GM12878 (cell line): Measurements from ENCODE around the gene UBE2O. TPM values are rescaled to one million over a fixed set of nuclear protein-coding genes. Genes with fewer than 3 reads are reported as not detected.

Experiments used
- ATAC-seq: fragments of 200-7000 bp; cut with Tn5 transposase; 3 replicates; pipeline ENCODE4 v1.9.1; 2020; ENCODE audit warnings: mild to moderate bottlenecking, moderate library complexity
- BruUV-seq: library from RNA; stranded (reverse); fragments of 400-500 nt; replicated peaks from 2 replicates; lab custom pipeline; 2021; lab: Mats Ljungman, UMichigan
- CTCF ChIA-PET: fragments of 300-600 bp; sonication (Branson Sonifier 250); formaldehyde crosslinking; extraction: SDS; loops from one replicate; lab custom pipeline; 2021; ENCODE audit warnings: inconsistent platforms; lab: Yijun Ruan, JAX
- POLR2A ChIA-PET: fragments of 350-600 bp; formaldehyde crosslinking; extraction: SDS; loops from one replicate; lab custom pipeline; 2021; ENCODE audit warnings: inconsistent platforms; lab: Charles Lee
- RAD21 ChIA-PET: fragments of 300-600 bp; sonication (Branson Sonifier 250); formaldehyde crosslinking; loops from one replicate; lab custom pipeline; 2023; ENCODE audit warnings: antibody characterized with exemption; ENCODE audit not compliant: unreplicated experiment; lab: Charles Lee
- SMC1A ChIA-PET: fragments of 300-600 bp; sonication (Branson Sonifier 250); formaldehyde crosslinking; loops from one replicate; lab custom pipeline; 2023; ENCODE audit not compliant: unreplicated experiment, uncharacterized antibody; lab: Charles Lee
- DNase-seq: peaks from one replicate; pipeline ENCODE4 v3.0.0-alpha.2; 2011; ENCODE audit warnings: low read depth, low spot score
- FAIRE-seq: peaks from 3 replicates; lab custom pipeline; 2011; peaks lifted over from hg19 to GRCh38; lab: Jason Lieb, UNC
- H2AFZ ChIP-seq: 2 replicates; pipeline ENCODE4 v1.6.0; 2011; ENCODE audit warnings: low read depth, low read length, control low read depth; ENCODE audit not compliant: control insufficient read depth
- H3K27ac ChIP-seq: 2 replicates; pipeline ENCODE4 v1.5.1; 2011; ENCODE audit warnings: control low read depth; ENCODE audit not compliant: control insufficient read depth, insufficient read depth
- H3K27me3 ChIP-seq, 2 experiments: replicated peaks in 1 of 2; 2 replicates each; pipeline versions ENCODE4 v1.6.0 to v1.6.1; 2011; ENCODE audit warnings: low read length in 1 of 2; ENCODE audit not compliant: control insufficient read depth in 2 of 2, insufficient read depth in 2 of 2
- H3K36me3 ChIP-seq, 2 experiments: 2 replicates each; pipeline ENCODE4 v1.5.1; 2011; ENCODE audit warnings: low read length in 1 of 2; ENCODE audit not compliant: control insufficient read depth in 2 of 2, insufficient read depth in 2 of 2
- H3K4me1 ChIP-seq: 2 replicates; pipeline ENCODE4 v1.6.1; 2011; ENCODE audit warnings: mild to moderate bottlenecking, low read length, moderate library complexity, mixed read lengths; ENCODE audit not compliant: control insufficient read depth, insufficient read depth
- H3K4me2 ChIP-seq: 2 replicates; pipeline ENCODE4 v1.6.0; 2011; ENCODE audit warnings: control low read depth; ENCODE audit not compliant: control insufficient read depth, insufficient read depth
- H3K4me3 ChIP-seq: fragments of 200-600 bp; sonication (generic); 2 replicates; pipeline ENCODE4 v1.5.1; 2016
- H3K79me2 ChIP-seq: 2 replicates; pipeline ENCODE4 v1.6.0; 2011; ENCODE audit warnings: low read length; ENCODE audit not compliant: control insufficient read depth, insufficient read depth
- H3K9ac ChIP-seq: 2 replicates; pipeline ENCODE4 v1.8.0; 2011; ENCODE audit warnings: low read length, control low read depth, mixed read lengths; ENCODE audit not compliant: control insufficient read depth, insufficient read depth
- H3K9me3 ChIP-seq: replicated peaks from 3 replicates; pipeline ENCODE4 v1.5.1; 2011; ENCODE audit warnings: mild to moderate bottlenecking, low read length; ENCODE audit not compliant: control insufficient read depth, insufficient read depth
- H4K20me1 ChIP-seq: 2 replicates; pipeline ENCODE4 v1.6.0; 2011; ENCODE audit not compliant: control insufficient read depth, insufficient read depth
- HDAC2 ChIP-seq: fragments of 200-600 bp; sonication (generic); IDR thresholded peaks from 2 replicates; pipeline ENCODE4 v1.6.1; 2017
- TARDBP ChIP-seq: IDR thresholded peaks from 2 replicates; pipeline ENCODE4 v1.6.1; 2016; ENCODE audit warnings: borderline replicate concordance
- TBL1XR1 ChIP-seq: IDR thresholded peaks from 2 replicates; pipeline ENCODE4 v1.6.1; 2012; ENCODE audit warnings: low read depth, low read length, improper control_type of control experiment
- TCF3 ChIP-seq: IDR thresholded peaks from 2 replicates; pipeline ENCODE4 v1.6.1; 2012; ENCODE audit warnings: low read depth, mild to moderate bottlenecking, low read length, borderline replicate concordance; ENCODE audit not compliant: insufficient read depth
- WRNIP1 ChIP-seq: IDR thresholded peaks from 2 replicates; pipeline ENCODE4 v1.6.1; 2011; ENCODE audit warnings: low read depth, low read length, improper control_type of control experiment, borderline replicate concordance
- ZBTB33 ChIP-seq: fragments of 450-650 bp; IDR thresholded peaks from 2 replicates; pipeline ENCODE4 v1.6.1; 2017; ENCODE audit warnings: mild to moderate bottlenecking
- ZNF592 ChIP-seq: fragments of 450-650 bp; IDR thresholded peaks from 2 replicates; pipeline ENCODE4 v1.6.1; 2017; ENCODE audit warnings: mild to moderate bottlenecking, moderate library complexity
- WGBS: methylation state at CpG from one replicate; pipeline ENCODE4 v1.1.6; 2016; ENCODE audit warnings: low lambda C conversion rate; ENCODE audit not compliant: insufficient replicate concordance, insufficient coverage; ENCODE audit errors: missing lambda C conversion rate; 5-methylcytosine and 5-hydroxymethylcytosine counted together
- in situ Hi-C: fragments of 300-500 bp; cut with MboI; formaldehyde crosslinking; loops from 9 replicates; pipeline ENCODE4 v1.14.3; 2018; ENCODE audit warnings: mixed read lengths
- intact Hi-C: fragments of 100-400 bp; cut with micrococcal nuclease; formaldehyde crosslinking; loops from one replicate; pipeline ENCODE4 v1.14.2; 2022; ENCODE audit not compliant: unreplicated experiment
- polyA plus RNA-seq, 11 experiments: library from polyadenylated mRNA; depleted of rRNA in 4 of 11; unstranded in 6 of 11; stranded (reverse) in 5 of 11; fragments of >200 nt; fragmentation: Nextera tagmentation in 4 of 11; fragmentation: Illumina TruSeq in 1 of 11; extraction: Ambion mirVana in 4 of 11; extraction: Trizol in 1 of 11; gene quantifications; 1 replicate in 1 of 11; 2 replicates in 10 of 11; pipeline versions ENCODE4 v1.2.1 to v1.2.3, GENCODE V29; 2011 to 2016; ENCODE audit warnings: inconsistent platforms in 2 of 11, missing spikeins in 2 of 11, low read depth in 1 of 11
- total RNA-seq, 4 experiments: library from RNA; depleted of rRNA in 3 of 4; stranded (reverse); fragments of >200 nt in 3 of 4; fragmentation: Illumina TruSeq in 1 of 4; extraction: Trizol in 1 of 4; gene quantifications; 2 replicates each; pipeline versions ENCODE4 v1.2.1 to v1.2.3, GENCODE V29; 2013 to 2021
- TF ChIP-seq, protein P1 (sequence below): IDR thresholded peaks from 2 replicates; pipeline ENCODE4 v1.6.1; 2011; ENCODE audit warnings: borderline replicate concordance, low read depth, mild to moderate bottlenecking, moderate library complexity, mixed read lengths, low read length; ENCODE audit not compliant: insufficient read depth; ENCODE audit errors: extremely low read length
- TF ChIP-seq, protein P2 (sequence below): fragments of 450-650 bp; formaldehyde crosslinking; IDR thresholded peaks from 2 replicates; pipeline ENCODE4 v1.4.0; 2022; ENCODE audit warnings: mild to moderate bottlenecking, moderate library complexity

Gene UBE2O
- total and polyA plus RNA-seq, 10 of the 15 experiments (the other 5 are each of a cell fraction or from before 2014, with no cell fraction given): 2.1 to 39.0 (median 14.1) TPM

DNA sequence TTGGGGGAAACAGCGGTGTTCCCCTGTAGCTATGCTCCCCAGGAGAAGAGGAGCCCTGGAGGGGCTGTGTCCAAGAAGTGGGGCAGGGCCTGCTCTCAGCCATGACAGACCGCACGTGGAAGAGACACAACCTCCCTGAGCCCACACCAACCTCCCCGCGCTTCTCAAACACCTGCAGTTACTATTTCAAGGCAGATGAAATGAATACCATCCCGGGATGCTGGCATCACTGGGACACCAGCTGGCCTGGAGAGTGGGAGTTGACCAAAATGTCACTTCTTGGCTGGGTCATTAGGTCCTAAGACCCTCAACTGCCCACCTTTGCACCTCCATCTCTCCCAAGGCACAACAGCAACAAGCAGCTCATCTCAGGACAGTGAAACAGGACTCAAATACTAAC is 36.5 kb downstream of the UBE2O start (continued):
- TF ChIP-seq ZNF592 (no peak), TCF3 (no peak), TARDBP (no peak)
- TF ChIP-seq, protein P1, sequence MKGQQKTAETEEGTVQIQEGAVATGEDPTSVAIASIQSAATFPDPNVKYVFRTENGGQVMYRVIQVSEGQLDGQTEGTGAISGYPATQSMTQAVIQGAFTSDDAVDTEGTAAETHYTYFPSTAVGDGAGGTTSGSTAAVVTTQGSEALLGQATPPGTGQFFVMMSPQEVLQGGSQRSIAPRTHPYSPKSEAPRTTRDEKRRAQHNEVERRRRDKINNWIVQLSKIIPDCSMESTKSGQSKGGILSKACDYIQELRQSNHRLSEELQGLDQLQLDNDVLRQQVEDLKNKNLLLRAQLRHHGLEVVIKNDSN: no peak

DNA sequence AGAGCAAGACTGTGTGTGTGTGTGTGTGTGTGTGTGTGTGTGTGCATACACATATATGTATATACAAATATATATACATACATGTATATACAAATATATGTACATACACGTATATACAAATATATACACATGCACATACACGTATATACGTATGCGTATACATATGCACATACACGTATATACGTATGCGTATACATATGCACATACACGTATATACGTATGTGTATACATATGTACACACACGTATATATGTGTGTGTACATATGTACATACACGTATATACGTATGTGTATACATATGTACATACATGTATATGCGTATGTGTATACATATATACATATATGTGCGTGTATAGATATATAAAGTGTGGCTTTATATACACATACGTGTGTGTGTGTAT is 37.2 kb downstream of the UBE2O start:
- ATAC-seq (no peak), FAIRE-seq (no peak), DNase-seq (no peak)
- Histone ChIP-seq H3K27me3 (no peaks in the 10 kb centered on the region), H3K79me2 (peaks cover 27% of the 10 kb centered on the region), H2AFZ (no peak overlapping the region), H3K36me3 (peaks cover 0 to 15% of the 10 kb centered on the region in 2 experiments; a peak in 2 of 4 replicates), H3K27ac (no peak overlapping the region), H3K4me1 (peaks cover 19% of the 10 kb centered on the region), H3K9ac (no peak overlapping the region), H3K4me2 (no peak overlapping the region), H3K4me3 (no peak overlapping the region), H4K20me1 (no peaks in the 10 kb centered on the region; the same call in 1 of the 2 replicates), H3K9me3 (no peaks in the 10 kb centered on the region)
- intact Hi-C loops (no loop called here), in situ Hi-C loops (no loop called here)
- BruUV-seq: no TSS peak
- ChIA-PET CTCF (interaction anchor here (1.1 kb wide), 2 partner anchors 18 to 28 kb away, joined by 3 to 5 read pairs; no protein-coding TSS in a partner anchor), RAD21 (no interaction called here), SMC1A (interaction anchor here (1.5 kb wide), 1 partner anchor 52 kb away, joined by 3 read pairs; no protein-coding TSS in a partner anchor), POLR2A (no interaction called here)
- 93% methylated on average over 15 of the region's 15 CpGs for WGBS
- TF ChIP-seq WRNIP1 (no peak), TBL1XR1 (no peak), ZBTB33 (no peak), HDAC2 (no peak)
- TF ChIP-seq, protein P2, sequence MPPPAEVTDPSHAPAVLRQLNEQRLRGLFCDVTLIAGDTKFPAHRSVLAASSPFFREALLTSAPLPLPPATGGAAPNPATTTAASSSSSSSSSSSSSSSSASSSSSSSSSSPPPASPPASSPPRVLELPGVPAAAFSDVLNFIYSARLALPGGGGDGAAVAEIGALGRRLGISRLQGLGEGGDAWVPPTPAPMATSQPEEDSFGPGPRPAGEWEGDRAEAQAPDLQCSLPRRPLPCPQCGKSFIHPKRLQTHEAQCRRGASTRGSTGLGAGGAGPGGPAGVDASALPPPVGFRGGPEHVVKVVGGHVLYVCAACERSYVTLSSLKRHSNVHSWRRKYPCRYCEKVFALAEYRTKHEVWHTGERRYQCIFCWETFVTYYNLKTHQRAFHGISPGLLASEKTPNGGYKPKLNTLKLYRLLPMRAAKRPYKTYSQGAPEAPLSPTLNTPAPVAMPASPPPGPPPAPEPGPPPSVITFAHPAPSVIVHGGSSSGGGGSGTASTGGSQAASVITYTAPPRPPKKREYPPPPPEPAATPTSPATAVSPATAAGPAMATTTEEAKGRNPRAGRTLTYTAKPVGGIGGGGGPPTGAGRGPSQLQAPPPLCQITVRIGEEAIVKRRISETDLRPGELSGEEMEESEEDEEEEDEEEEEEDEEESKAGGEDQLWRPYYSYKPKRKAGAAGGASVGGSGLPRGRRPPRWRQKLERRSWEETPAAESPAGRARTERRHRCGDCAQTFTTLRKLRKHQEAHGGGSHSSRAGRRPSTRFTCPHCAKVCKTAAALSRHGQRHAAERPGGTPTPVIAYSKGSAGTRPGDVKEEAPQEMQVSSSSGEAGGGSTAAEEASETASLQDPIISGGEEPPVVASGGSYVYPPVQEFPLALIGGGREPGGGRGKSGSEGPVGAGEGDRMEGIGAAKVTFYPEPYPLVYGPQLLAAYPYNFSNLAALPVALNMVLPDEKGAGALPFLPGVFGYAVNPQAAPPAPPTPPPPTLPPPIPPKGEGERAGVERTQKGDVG: no peak
- TF ChIP-seq, all 136 proteins: peak for 0
